CD4-positive, alpha-beta T cell treated with Interleukin-4 for 1 hour (primary cell): ENCODE results near the gene KCNF1.
"Not testable (repeated sequence)": the region's sequence is repeated elsewhere in the genome, so short reads cannot be mapped to it uniquely, and the experiment has no call there.

Experiments used
- DNase-seq, 2 donors: peaks; one replicate each; pipeline ENCODE4 v3.0.0-alpha.2; 2020 to 2022

KCNF1 gene

DNA sequence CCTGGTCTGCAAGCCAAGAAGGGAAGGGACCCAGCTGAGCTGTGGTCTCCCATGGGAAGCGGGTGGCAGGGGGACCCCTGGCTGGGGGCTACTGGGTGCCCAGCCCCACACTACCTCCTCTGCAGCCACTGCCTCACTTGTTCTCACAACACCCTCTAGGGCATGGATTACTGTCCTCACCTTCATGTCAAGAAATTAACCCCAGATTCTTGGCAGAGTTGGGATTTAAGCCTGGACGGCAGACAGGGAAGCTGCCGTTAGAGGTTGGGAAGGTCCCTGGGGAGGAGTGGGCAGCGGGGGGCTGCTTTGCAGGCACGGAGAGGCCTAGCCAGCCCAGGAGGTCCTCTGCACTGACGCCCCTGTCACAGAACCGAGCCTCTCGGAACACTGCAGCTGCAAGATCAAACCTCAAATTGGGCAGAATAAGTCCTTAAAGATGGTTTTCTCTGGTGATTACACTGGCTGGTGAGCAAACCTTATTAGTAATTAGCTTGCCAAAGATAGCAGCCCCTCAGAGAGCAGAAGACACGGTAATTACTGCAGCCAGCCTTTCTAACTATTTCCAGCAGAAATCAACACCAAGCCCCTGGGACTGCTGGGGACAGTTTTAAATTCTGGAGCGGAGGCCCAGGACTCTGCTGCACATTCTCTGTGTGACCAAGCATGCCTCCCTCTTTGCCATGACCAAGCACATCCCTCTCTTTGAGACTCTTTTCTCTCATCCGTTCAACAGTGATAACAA lies 35.9 kb downstream of the KCNF1 start:
- no peak for DNase-seq

- DNase-seq = no peak
Observed at GRCh38 chr2:10948188-10948564, 36.4 kb downstream of the KCNF1 start.

- no peak for DNase-seq
Observed at GRCh38 chr2:10948606-10949230, 37.0 kb downstream of the KCNF1 start.

GRCh38 chr2:10949835-10950234 lies 38.1 kb downstream of the KCNF1 start:
- DNase-seq = no peak

DNA sequence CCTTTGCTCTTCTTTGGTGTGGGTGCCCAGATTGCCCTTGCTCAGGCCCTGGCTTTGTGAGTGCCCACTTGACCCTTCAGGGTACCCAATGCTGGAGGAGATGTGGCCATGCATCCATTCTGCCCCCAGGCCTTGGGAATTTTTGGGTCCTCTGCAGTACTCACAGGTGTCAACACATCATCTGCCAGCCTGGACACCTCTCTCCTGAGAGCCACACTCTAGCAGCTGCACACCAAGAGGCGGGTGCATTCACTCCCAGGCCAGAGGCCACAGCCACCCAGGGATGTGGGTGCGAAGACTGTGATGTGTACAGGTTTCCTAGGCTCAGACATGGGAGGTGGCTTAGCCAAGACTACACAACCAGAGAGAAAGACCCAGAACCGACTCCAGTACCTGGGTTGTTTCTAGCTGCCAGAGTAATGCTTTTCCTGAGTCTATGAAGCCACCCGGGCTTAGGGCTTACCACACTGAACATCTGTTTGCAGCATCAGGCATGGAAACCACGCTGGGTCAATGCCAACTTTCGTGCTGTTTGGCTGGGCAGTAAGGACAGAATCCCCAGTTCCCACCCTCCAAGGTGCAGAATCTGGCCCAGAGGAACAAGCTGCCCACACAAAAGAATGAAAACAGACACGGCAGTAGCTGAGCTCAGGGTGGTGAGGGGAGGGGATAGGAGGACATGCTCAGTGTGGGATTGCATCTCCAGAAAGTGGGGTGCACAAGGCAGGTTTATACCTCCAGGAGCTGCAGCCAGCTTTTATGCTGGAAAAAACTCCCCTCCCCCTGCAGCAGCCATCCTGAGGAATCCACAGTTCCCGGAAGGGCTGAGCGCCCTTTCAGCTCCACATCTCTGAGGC lies 40.1 kb downstream of the KCNF1 start:
- no peak for DNase-seq

- no peak for DNase-seq
Observed at GRCh38 chr2:10954416-10954815, 42.7 kb downstream of the KCNF1 start.

- no peak for DNase-seq
Observed at GRCh38 chr2:10954856-10955818, 43.4 kb downstream of the KCNF1 start.

DNA sequence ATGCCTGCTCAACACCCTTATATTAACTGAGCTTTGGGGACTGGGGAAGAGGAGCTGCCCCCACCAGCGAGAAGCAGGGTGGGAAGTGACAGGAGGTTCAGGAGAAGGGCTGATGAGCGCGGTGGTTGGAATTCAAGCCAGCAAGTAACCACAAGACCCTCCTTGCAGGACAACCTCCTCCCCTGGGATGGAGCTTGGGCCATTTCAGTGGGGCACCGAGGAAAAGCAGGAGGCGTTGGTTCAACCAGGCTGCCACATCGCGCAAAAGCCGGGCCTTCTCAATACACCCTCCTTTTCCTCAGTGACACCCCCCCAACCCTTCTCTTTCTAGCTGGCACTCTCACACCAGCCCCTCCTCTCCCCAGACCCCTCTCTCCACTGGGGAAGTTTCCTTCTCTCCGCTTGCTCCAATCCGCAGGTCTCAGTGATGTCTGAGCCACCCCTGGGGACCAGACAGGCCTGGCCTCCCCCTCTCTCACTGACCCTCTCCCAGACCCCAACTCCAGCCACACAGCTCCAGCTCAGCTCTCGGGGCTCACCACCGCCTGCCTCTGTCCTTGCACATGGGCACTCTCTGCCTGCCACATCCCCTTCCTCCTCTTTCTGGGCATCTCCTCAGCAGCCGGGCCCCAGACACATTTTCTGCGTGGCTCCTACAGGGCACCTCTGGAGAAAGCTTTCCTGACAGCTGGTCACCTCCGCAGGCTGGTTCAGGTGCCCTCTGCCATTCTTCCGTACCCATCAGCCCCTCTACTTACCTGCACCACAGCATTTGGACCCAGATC lies 44.5 kb downstream of the KCNF1 start:
- no peak for DNase-seq

- no peak for DNase-seq
Observed at GRCh38 chr2:10957391-10957790, 45.7 kb downstream of the KCNF1 start.

- not testable (repeated sequence) for DNase-seq
Observed at GRCh38 chr2:10958452-10958851, 46.7 kb downstream of the KCNF1 start.

- no peak for DNase-seq
Observed at GRCh38 chr2:10960606-10961489, 49.1 kb downstream of the KCNF1 start.

GRCh38 chr2:10961490-10961875 lies 49.7 kb downstream of the KCNF1 start:
- no peak for DNase-seq

- DNase-seq = no peak
Observed at GRCh38 chr2:10962004-10962403, 50.3 kb downstream of the KCNF1 start.

GRCh38 chr2:10963155-10963554 lies 51.4 kb downstream of the KCNF1 start:
- DNase-seq = no peak
